ENCODE measurements around the gene DCXR.

The DCXR gene

GRCh38 chr17:82012261-82012639, 25.2 kb downstream of the DCXR start:
- DNase-seq (ENCODE audit: low read depth in 2 of 2) = no peak

- no peak for DNase-seq (ENCODE audit: low read depth in 2 of 2)
These were observed 25.8 kb downstream of the DCXR start for GRCh38 chr17:82011617-82012187.

DNA sequence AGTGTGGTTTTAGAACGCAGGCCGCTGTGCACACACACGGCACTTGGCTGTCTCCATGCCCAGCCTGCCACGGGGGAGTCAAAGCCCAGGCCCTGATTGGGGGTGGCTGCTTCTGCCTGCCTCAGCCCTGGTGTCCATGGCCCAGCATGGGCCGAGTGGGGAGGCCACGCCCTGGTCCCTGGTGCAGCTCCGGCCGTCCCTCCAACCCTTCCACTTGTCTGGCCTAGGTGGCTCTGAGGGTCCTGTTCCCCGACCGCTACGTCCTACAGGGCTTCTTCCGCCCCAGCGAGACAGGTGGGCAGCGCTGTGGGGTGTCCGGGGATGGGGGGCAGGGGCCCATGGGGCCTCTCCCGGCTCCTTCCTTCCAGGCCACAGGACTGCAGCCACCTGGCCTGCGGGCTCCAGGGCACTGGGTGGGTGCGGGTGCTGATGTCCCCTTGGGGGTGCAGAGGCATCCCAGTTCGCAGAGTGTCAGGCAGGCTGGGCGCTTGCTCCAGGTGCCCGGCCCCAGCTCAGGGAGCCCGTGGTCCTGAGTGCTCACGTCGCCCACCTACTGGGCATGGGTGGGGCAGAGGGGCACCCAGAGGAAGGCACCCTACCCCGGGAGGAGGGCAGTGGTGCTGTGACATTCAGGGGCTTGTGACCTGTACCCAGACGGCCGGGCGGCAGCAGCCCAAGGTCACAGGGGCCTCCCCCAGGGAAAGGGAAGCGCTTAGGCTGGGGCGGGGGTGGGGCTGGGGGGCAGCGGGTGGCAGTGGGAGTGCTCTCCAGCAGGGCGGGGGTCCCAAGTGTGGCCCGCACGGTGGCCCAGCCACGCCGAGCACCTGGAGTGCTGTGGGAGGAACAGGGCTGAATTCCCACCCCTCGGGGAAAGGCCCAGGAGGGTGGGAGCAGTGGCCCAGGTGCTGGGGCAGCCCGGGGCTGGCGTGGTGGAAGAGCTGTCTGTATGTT, 26.6 kb downstream of the DCXR start:
- no peak for DNase-seq (ENCODE audit: low read depth in 2 of 2)

- DNase-seq (ENCODE audit: low read depth in 2 of 2) = no peak
These were observed 28.1 kb downstream of the DCXR start for GRCh38 chr17:82009413-82009812.

- DNase-seq (ENCODE audit: low read depth in 2 of 2) = no peak
These were observed 28.5 kb downstream of the DCXR start for GRCh38 chr17:82008941-82009405.

DNA sequence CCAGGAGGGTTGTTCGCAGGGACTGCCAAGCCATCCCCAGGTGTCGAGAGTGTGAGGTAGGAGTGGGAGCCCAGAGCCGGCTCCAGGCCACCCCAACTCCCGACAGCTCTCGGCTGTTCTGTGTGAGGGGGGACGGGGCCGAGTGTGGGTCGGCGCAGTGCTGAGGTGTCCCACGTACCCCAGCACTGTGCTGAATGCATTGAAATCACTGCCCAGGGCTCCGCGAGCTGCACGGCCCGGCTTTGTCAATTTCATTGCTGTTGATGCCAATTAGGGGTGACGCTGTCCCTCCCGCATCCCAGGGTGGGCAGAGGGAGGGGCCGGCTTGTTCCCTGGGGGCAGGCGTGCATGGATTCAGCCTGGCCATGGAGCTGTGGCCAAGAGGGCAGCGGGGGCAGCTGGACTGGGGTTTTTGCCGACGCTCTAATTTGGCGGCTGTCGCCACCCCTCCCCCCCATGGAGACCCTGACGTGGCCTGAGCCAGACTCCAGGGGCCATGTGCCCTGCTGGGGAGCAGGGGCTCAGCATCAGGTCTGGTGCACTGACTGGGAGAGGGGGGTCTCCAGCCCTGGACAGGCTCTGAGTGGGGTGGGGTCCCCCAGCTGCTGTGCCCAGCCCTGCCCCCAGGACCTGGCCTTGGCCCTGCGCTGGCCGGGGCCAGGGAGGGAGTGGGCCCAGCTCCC, 29.1 kb downstream of the DCXR start:
- no peak for DNase-seq (ENCODE audit: low read depth in 2 of 2)

DNA sequence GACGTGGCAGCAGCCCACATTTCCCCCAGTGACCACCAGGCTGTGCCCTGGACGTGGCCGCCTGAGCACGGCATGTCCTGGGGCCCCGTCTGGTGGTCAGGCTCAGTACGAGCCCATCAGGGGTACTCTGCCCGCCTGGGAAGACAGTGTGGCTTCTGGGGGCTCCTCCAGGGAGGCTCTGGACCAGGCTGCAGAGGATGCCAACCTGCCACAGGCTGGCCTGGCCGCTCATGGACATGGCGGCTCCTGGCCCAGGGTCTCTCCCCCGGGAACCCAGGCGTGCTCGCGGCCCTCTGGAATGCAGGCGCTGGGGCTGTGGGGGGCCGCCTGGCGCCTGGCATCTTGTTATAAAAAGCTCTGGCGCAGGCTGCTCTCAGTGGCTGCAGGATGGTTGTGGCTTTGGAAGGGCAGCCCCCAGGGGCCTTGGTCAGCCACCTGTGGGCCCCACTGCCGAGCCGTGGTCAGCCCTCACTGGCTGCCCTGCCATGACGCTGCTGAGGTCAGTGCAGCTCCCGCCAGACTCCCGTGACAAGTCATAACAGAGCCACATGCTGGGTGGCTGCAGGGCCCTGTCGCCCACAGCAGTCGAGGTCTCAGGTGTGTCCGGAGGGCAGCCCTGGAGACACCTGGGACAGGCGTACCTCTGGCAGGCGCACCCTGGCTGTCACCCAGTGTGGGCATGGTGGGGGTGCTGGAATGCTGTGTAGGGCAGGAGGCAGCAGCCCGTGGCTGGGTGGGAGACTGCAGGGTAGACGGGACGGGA, 29.8 kb downstream of the DCXR start:
- DNase-seq (ENCODE audit: low read depth in 2 of 2) = no peak

- DNase-seq (ENCODE audit: low read depth in 2 of 2) = no peak
These were observed 30.3 kb downstream of the DCXR start for GRCh38 chr17:82007228-82007494.

DNA sequence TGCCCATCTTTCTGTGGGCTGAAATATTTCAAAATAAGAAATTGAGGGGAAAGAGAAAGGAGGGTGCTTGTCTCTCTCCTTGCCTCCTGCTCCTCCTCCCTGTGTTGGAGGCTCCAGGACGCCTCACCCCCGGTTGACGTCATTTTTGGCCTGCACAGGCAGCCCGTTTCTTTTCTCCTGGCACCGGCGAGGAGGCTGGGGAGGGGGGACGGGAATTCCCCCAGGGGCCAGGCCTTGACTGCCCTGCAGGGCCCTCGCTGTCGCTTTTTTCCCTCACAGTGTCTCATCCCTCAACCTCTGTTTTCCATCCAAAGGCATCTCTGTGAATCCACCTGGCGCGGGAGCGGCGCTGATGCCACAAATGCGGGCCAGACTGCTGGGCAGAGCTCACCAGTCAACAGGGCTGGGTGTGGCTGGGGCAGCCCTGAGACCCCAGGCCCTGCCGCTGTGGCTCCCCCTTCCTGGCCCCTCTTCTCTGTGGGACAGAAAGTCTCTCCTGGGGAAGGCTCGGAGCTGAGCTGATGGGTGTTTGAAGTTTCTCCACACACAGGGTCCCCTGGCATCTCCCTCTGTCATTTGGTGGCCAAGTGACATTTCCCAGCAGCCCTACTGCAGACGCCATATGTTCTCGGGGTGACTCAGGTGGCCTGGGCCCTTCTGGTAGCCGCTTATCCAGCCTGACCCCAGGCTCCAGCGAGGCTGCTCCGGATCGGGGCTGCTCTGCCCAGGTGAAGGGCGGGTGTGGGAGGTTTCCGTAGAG, 30.8 kb downstream of the DCXR start:
- DNase-seq (ENCODE audit: low read depth in 2 of 2) = no peak

GRCh38 chr17:82005701-82006348, 31.7 kb downstream of the DCXR start:
- DNase-seq (ENCODE audit: low read depth in 2 of 2) = no peak

- no peak for DNase-seq (ENCODE audit: low read depth in 2 of 2)
These were observed 32.7 kb downstream of the DCXR start for GRCh38 chr17:82004517-82005455.

GRCh38 chr17:82003411-82004381, 33.8 kb downstream of the DCXR start:
- DNase-seq (ENCODE audit: low read depth in 2 of 2) = no peak

DNA sequence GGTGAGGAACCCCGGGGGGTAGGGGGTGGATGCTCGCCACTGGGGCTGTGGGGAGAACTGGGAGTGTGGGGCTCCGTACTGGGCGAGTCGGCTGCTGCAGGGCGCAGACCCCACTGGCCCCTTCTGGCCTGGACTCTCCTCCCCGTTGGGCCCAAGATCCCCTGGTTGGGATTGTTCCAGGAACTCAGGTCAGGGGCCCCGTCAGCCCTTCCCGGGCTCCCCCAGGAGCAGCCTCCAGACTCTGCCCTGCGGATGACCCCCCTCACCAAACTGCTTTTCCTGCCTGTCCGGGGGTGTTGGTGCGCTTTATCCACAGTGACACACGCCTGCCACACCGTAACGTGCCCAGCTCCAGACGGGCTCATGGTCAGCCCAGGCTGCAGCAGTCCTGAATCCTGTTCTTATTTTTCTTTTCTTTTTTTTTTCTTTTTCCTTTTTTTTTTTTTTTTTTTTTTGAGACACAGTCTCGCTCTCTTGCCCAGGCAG, 35.9 kb downstream of the DCXR start:
- DNase-seq (ENCODE audit: low read depth in 2 of 2) = no peak

DNA sequence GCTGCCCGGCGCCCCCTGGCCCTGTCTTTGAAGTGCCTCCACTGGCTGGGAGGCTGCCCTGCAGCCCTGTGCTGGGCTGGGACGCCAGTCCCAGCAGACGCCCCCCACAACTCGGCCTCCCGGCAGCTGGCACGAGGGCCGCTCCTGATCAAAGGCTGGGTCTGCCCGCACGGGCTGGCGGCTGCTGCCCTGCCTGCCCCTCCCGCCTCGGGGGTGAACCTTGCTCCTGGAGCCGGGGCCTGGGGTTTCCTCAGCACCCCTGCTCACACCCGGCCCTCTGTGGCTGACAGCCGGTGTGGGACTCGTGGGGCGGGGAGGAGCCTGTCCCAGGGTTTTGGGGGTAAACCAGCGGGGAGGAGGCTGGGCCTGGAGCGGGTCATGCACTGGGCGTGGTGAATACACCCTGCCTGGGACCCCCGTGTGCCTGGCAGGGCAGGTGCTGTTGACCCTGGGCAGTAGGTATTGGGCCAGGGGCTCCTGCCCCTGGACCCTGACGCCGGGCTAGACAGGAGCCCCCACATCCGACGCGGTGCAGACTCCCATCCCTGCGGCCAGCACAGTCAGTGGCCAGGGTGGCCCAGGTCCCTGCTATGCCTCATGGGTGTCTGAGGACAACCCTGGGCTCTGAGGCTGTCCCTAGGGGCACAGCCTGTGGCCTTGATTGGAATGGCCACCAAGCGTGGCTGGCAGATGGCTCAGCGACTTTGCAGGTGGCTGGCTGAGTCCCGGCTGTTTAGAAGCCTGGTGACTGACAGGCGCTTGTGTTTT, 36.5 kb downstream of the DCXR start:
- DNase-seq (ENCODE audit: low read depth in 2 of 2) = no peak

DNA sequence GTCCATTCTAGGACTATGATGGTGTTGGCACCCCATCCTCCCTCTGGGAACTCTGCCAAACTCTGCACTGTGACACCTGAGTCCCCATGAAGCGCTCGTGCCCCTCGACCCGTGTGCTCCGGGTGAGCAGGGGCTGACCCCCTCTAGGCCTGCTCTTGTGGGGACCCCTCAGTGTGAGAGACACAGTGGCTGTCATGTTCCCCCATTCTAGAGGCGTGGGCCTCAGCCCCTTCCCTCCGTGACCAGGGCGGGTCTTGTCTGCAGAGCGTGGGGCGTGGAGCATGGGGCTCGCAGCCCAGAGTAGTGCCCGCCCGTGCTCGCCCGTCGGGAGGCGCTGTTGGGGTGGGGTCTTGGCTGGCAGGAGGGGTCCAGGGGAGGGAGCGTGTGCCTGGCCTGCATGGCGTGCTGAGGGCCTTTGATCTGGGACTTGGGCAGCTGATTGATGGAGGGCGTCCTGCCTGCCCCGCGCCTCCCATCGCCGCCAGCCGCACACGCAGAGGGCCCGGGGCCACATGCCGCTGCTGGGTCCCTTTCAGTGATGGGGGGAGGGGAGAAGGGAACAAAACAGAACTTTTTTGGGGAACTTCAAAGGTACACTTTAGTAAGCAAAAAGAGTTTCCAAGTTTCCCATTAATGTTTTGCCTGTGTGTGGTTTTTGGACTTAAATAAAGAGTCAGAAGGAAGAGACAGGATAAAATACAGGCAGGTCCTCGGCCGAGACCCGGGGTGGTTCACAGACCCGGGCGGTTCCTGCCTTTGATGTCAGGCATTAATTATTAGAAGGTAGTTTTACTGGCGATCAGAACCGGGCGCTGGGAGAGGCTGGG, 37.3 kb downstream of the DCXR start:
- no peak for DNase-seq (ENCODE audit: low read depth in 2 of 2)

GRCh38 chr17:81999587-81999975, 37.9 kb downstream of the DCXR start:
- no peak for DNase-seq (ENCODE audit: low read depth in 2 of 2)

All from stimulated activated CD8-positive, alpha-beta memory T cell treated with anti-CD3 and anti-CD28 coated beads, Interleukin-7, amount 100 ng/mL, for 4 hours (primary cell).